H1 (cell line): ENCODE results near the gene CACNA2D4.

Experiments used
- ATF2 ChIP-seq: IDR thresholded peaks from 2 replicates; pipeline ENCODE4 v1.6.1; 2012; ENCODE audit warnings: low read length, inconsistent platforms
- BCL11A ChIP-seq, 2 experiments: IDR thresholded peaks; one replicate each; pipeline ENCODE4 v1.6.1; 2011; ENCODE audit warnings: low read depth in 2 of 2, low read length in 2 of 2, mild to moderate bottlenecking in 2 of 2
- CTCF ChIP-seq, 3 experiments: IDR thresholded peaks; 1 replicate in 2 of 3; 2 replicates in 1 of 3; pipeline versions ENCODE4 v1.5.1 to v1.6.1; 2011; ENCODE audit warnings: low read length in 3 of 3, mild to moderate bottlenecking in 3 of 3, inconsistent platforms in 2 of 3, low read depth in 1 of 3, moderate library complexity in 1 of 3; ENCODE audit not compliant: insufficient read depth in 1 of 3; ENCODE audit errors: control extremely low read depth in 1 of 3
- EP300 ChIP-seq, 2 experiments: IDR thresholded peaks; 1 replicate in 1 of 2; 2 replicates in 1 of 2; pipeline ENCODE4 v1.6.1; 2011 to 2012; ENCODE audit warnings: low read depth in 2 of 2, low read length in 2 of 2, mild to moderate bottlenecking in 2 of 2, borderline replicate concordance in 1 of 2, inconsistent platforms in 1 of 2, moderate library complexity in 1 of 2
- HDAC2 ChIP-seq, 2 experiments: fragments of 300-600 bp in 1 of 2; sonication (generic) in 1 of 2; IDR thresholded peaks; 2 replicates each; pipeline ENCODE4 v1.6.1; 2011 to 2012; ENCODE audit warnings: low read depth in 2 of 2, low read length in 2 of 2, mild to moderate bottlenecking in 2 of 2, moderate library complexity in 2 of 2, borderline replicate concordance in 1 of 2, inconsistent platforms in 1 of 2
- JUND ChIP-seq: IDR thresholded peaks from 2 replicates; pipeline ENCODE4 v1.6.1; 2011; ENCODE audit warnings: mild to moderate bottlenecking, improper control_type of control experiment, low read length
- KDM5A ChIP-seq: fragments of 200-600 bp; IDR thresholded peaks from 2 replicates; pipeline ENCODE4 v1.7.1; 2012; ENCODE audit warnings: mild to moderate bottlenecking, low read length, inconsistent platforms, mixed read lengths
- MAX ChIP-seq: IDR thresholded peaks from 2 replicates; pipeline ENCODE4 v1.6.1; 2012; ENCODE audit warnings: inconsistent platforms
- POLR2A ChIP-seq, 2 experiments: IDR thresholded peaks; 1 replicate in 1 of 2; 2 replicates in 1 of 2; pipeline ENCODE4 v1.6.1; 2011; ENCODE audit warnings: low read depth in 2 of 2, low read length in 2 of 2, mild to moderate bottlenecking in 2 of 2; ENCODE audit errors: control extremely low read depth in 1 of 2
- RAD21 ChIP-seq, 2 experiments: IDR thresholded peaks in 1 of 2; conservative IDR thresholded peaks in 1 of 2; 2 replicates each; pipeline ENCODE4 v1.6.1; 2011; ENCODE audit warnings: low read depth in 2 of 2, low read length in 2 of 2, improper control_type of control experiment in 1 of 2, inconsistent platforms in 1 of 2, mild to moderate bottlenecking in 1 of 2, moderate library complexity in 1 of 2
- RFX5 ChIP-seq: IDR thresholded peaks from 2 replicates; pipeline ENCODE4 v1.6.1; 2011; ENCODE audit warnings: low read depth, low read length, improper control_type of control experiment, borderline replicate concordance
- SAP30 ChIP-seq: fragments of 300-600 bp; sonication (generic); IDR thresholded peaks from 2 replicates; pipeline ENCODE4 v1.7.1; 2012; ENCODE audit warnings: low read length, moderate library complexity, mild to moderate bottlenecking, inconsistent platforms; ENCODE audit not compliant: insufficient read depth, insufficient replicate concordance
- YY1 ChIP-seq: IDR thresholded peaks from 2 replicates; pipeline ENCODE4 v1.6.1; 2011; ENCODE audit warnings: low read depth, mild to moderate bottlenecking, low read length

- no peak for TF ChIP-seq SAP30
- TF ChIP-seq CTCF (IDR thresholded peaks at IDR 0.05; ENCODE audit: control extremely low read depth in 1 of 3, insufficient read depth in 1 of 3, low read depth in 1 of 3, low read length in 3 of 3) = no peak
- TF ChIP-seq YY1 = no peak
- TF ChIP-seq HDAC2 (IDR thresholded peaks at IDR 0.05; ENCODE audit: borderline replicate concordance in 1 of 2, low read depth in 2 of 2, low read length in 2 of 2) = no peak
- TF ChIP-seq JUND = no peak
- TF ChIP-seq RFX5 = no peak
- no peak for TF ChIP-seq KDM5A
- no peak for TF ChIP-seq POLR2A (IDR thresholded peaks at IDR 0.05; ENCODE audit: control extremely low read depth in 1 of 2, low read depth in 2 of 2, low read length in 2 of 2)
- no peak for TF ChIP-seq MAX
- TF ChIP-seq RAD21 (IDR thresholded peaks at IDR 0.05 in 1 of 2, conservative IDR thresholded peaks at IDR 0.05 in 1 of 2; ENCODE audit: low read depth in 2 of 2, low read length in 2 of 2) = no peak
- TF ChIP-seq ATF2 = no peak
- no peak for TF ChIP-seq EP300 (IDR thresholded peaks at IDR 0.05; ENCODE audit: borderline replicate concordance in 1 of 2, low read depth in 2 of 2, low read length in 2 of 2)
- no peak for TF ChIP-seq BCL11A (IDR thresholded peaks at IDR 0.05; ENCODE audit: low read depth in 2 of 2, low read length in 2 of 2)
Observed at GRCh38 chr12:1922985-1923384, 4.5 kb upstream of the CACNA2D4 start.
